H1 (cell line): ENCODE results near the gene CDK3. TPM values are rescaled to one million over a fixed set of nuclear protein-coding genes. Genes with fewer than 3 reads are reported as not detected.
"Not testable (repeated sequence)": the region's sequence is repeated elsewhere in the genome, so short reads cannot be mapped to it uniquely, and the experiment has no call there.

Experiments
- CTCF ChIA-PET: fragments of 300-600 bp; sonication (Branson Sonifier 250); formaldehyde crosslinking; loops from one replicate; lab custom pipeline; 2021; ENCODE audit not compliant: partially characterized antibody; lab: Charles Lee
- POLR2A ChIA-PET: fragments of 300-600 bp; sonication (Branson Sonifier 250); formaldehyde crosslinking; loops from one replicate; lab custom pipeline; 2021; ENCODE audit warnings: inconsistent platforms; ENCODE audit not compliant: partially characterized antibody; lab: Charles Lee
- DNase-seq, 2 experiments: peaks; one replicate each; pipeline versions ENCODE4 v3.0.0 to v3.0.0-alpha.2; 2010 to 2022; ENCODE audit warnings: low spot score in 2 of 2, low read depth in 1 of 2, mixed read lengths in 1 of 2
- FAIRE-seq: peaks from 2 replicates; lab custom pipeline; 2011; peaks lifted over from hg19 to GRCh38; lab: Jason Lieb, UNC
- H2AFZ ChIP-seq: 2 replicates; pipeline ENCODE4 v1.8.1; 2012; ENCODE audit warnings: low read length, inconsistent platforms
- H2AK5ac ChIP-seq: 2 replicates; pipeline ENCODE4 v1.6.1; 2013; ENCODE audit warnings: low read depth, low read length
- H2BK120ac ChIP-seq: replicated peaks from 2 replicates; pipeline ENCODE3; 2013; ENCODE audit warnings: low read depth, low read length, inconsistent platforms
- H2BK12ac ChIP-seq: 2 replicates; pipeline ENCODE4 v1.6.1; 2013; ENCODE audit warnings: low read depth, low read length
- H2BK15ac ChIP-seq: 2 replicates; pipeline ENCODE4 v1.6.1; 2013; ENCODE audit warnings: low read length
- H2BK20ac ChIP-seq: 2 replicates; pipeline ENCODE4 v1.6.1; 2013; ENCODE audit warnings: low read length
- H2BK5ac ChIP-seq: 2 replicates; pipeline ENCODE4 v1.6.1; 2013; ENCODE audit warnings: low read depth, low read length
- H3K14ac ChIP-seq: 2 replicates; pipeline ENCODE4 v1.6.1; 2013; ENCODE audit warnings: inconsistent platforms; ENCODE audit not compliant: insufficient read length
- H3K18ac ChIP-seq: 2 replicates; pipeline ENCODE4 v1.6.1; 2013; ENCODE audit warnings: low read length; ENCODE audit errors: extremely low read depth
- H3K23ac ChIP-seq: 2 replicates; pipeline ENCODE4 v1.6.1; 2013; ENCODE audit warnings: inconsistent platforms; ENCODE audit not compliant: insufficient read length
- H3K23me2 ChIP-seq: 2 replicates; pipeline ENCODE4 v1.6.1; 2013; ENCODE audit warnings: low read depth, low read length
- H3K27ac ChIP-seq: 2 replicates; pipeline ENCODE4 v1.6.1; 2011; ENCODE audit warnings: low read depth, low read length, inconsistent platforms
- H3K27me3 ChIP-seq, 4 experiments: replicated peaks in 1 of 4; 1 replicate in 1 of 4; 2 replicates in 3 of 4; pipeline versions ENCODE4 v1.6.1 to v1.8.1; 2011 to 2013; ENCODE audit warnings: low read length in 3 of 4, mild to moderate bottlenecking in 3 of 4, inconsistent platforms in 2 of 4, mixed read lengths in 2 of 4, moderate library complexity in 1 of 4; ENCODE audit not compliant: control insufficient read depth in 3 of 4, insufficient read depth in 3 of 4; ENCODE audit errors: extremely low read depth in 1 of 4
- H3K36me3 ChIP-seq, 4 experiments: 2 replicates each; pipeline versions ENCODE4 v1.6.1 to v1.8.1; 2011 to 2013; ENCODE audit warnings: mild to moderate bottlenecking in 4 of 4, low read length in 3 of 4, moderate library complexity in 2 of 4, control low read depth in 1 of 4, inconsistent platforms in 1 of 4; ENCODE audit not compliant: insufficient read depth in 4 of 4, control insufficient read depth in 2 of 4
- H3K4ac ChIP-seq: replicated peaks from 2 replicates; pipeline ENCODE3; 2013; ENCODE audit warnings: low read length, low read depth, mixed read lengths, inconsistent platforms; ENCODE audit not compliant: insufficient read length
- H3K4me1 ChIP-seq, 4 experiments: replicated peaks in 1 of 4; 1 replicate in 1 of 4; 2 replicates in 3 of 4; pipeline versions ENCODE4 v1.6.1 to v1.8.1; 2011 to 2013; ENCODE audit warnings: low read length in 3 of 4, inconsistent platforms in 2 of 4, mixed read lengths in 1 of 4; ENCODE audit not compliant: insufficient read depth in 4 of 4, control insufficient read depth in 3 of 4
- H3K4me2 ChIP-seq, 2 experiments: 2 replicates each; pipeline versions ENCODE4 v1.6.1 to v1.8.1; 2011 to 2013; ENCODE audit warnings: low read depth in 2 of 2, low read length in 2 of 2, control low read depth in 1 of 2, inconsistent platforms in 1 of 2, mild to moderate bottlenecking in 1 of 2; ENCODE audit not compliant: insufficient read depth in 1 of 2
- H3K4me3 ChIP-seq, 4 experiments: fragments of 200-600, 300-600 bp in 1 of 4; sonication (generic), shearing (Covaris generic), sonication (Bioruptor Twin) in 1 of 4; 2 replicates each; pipeline versions ENCODE4 v1.5.1 to v1.8.1; 2011 to 2016; ENCODE audit warnings: low read length in 4 of 4, low read depth in 3 of 4, control low read depth in 2 of 4, inconsistent platforms in 2 of 4, mild to moderate bottlenecking in 2 of 4, mixed read lengths in 1 of 4, moderate library complexity in 1 of 4; ENCODE audit not compliant: insufficient read depth in 2 of 4; ENCODE audit errors: extremely low read depth in 1 of 4
- H3K56ac ChIP-seq: replicated peaks from 2 replicates; pipeline ENCODE3; 2013; ENCODE audit warnings: low read depth, mild to moderate bottlenecking, mixed read lengths, low read length, inconsistent platforms; ENCODE audit not compliant: insufficient read length
- H3K79me1 ChIP-seq: 2 replicates; pipeline ENCODE4 v1.6.1; 2013; ENCODE audit warnings: low read depth, low read length, control low read depth
- H3K79me2 ChIP-seq, 2 experiments: 2 replicates each; pipeline versions ENCODE4 v1.6.1 to v1.8.1; 2012 to 2013; ENCODE audit warnings: low read length in 2 of 2, mild to moderate bottlenecking in 2 of 2, inconsistent platforms in 1 of 2; ENCODE audit not compliant: insufficient read depth in 2 of 2, control insufficient read depth in 1 of 2
- H3K9ac ChIP-seq, 4 experiments: replicated peaks in 1 of 4; 1 replicate in 1 of 4; 2 replicates in 3 of 4; pipeline versions ENCODE4 v1.6.1 to v1.8.1; 2011 to 2013; ENCODE audit warnings: low read depth in 3 of 4, low read length in 3 of 4, control low read depth in 2 of 4, mild to moderate bottlenecking in 2 of 4, moderate library complexity in 2 of 4, inconsistent platforms in 1 of 4; ENCODE audit errors: extremely low read depth in 1 of 4
- H3K9me3 ChIP-seq, 2 experiments: 2 replicates each; pipeline versions ENCODE4 v1.6.1 to v1.8.1; 2012 to 2013; ENCODE audit warnings: mild to moderate bottlenecking in 2 of 2, moderate library complexity in 2 of 2, control low read depth in 1 of 2, inconsistent platforms in 1 of 2, low read depth in 1 of 2, low read length in 1 of 2, mixed read lengths in 1 of 2; ENCODE audit not compliant: insufficient read depth in 2 of 2
- H4K20me1 ChIP-seq, 2 experiments: replicated peaks in 1 of 2; 2 replicates each; pipeline versions ENCODE3 to v1.8.1; 2011 to 2013; ENCODE audit warnings: inconsistent platforms in 2 of 2, low read length in 2 of 2, mild to moderate bottlenecking in 1 of 2; ENCODE audit not compliant: insufficient read depth in 2 of 2, control insufficient read depth in 1 of 2
- H4K5ac ChIP-seq: 2 replicates; pipeline ENCODE4 v1.6.1; 2013; ENCODE audit warnings: low read length, low read depth, mixed read lengths, inconsistent platforms; ENCODE audit not compliant: insufficient read length
- H4K8ac ChIP-seq: 2 replicates; pipeline ENCODE4 v1.8.0; 2013; ENCODE audit warnings: mild to moderate bottlenecking, moderate library complexity, low read length, inconsistent platforms; ENCODE audit not compliant: insufficient read depth; ENCODE audit errors: extremely low read depth
- H4K91ac ChIP-seq: replicated peaks from 2 replicates; pipeline ENCODE3; 2013; ENCODE audit warnings: low read length, mixed read lengths, inconsistent platforms; ENCODE audit not compliant: insufficient read length
- WGBS, 2 experiments: shearing (Covaris generic) in 1 of 2; methylation state at CpG; one replicate each; pipeline versions ENCODE4 v1.1.6 to v1.1.7; 2013 to 2015; ENCODE audit warnings: low lambda C conversion rate in 2 of 2, mixed read lengths in 2 of 2, inconsistent platforms in 1 of 2, low coverage in 1 of 2, missing lambda C conversion rate in 1 of 2; ENCODE audit not compliant: insufficient replicate concordance in 2 of 2, insufficient coverage in 1 of 2, insufficient read length in 1 of 2; ENCODE audit errors: extremely low coverage in 1 of 2, missing lambda C conversion rate in 1 of 2; 5-methylcytosine and 5-hydroxymethylcytosine counted together
- polyA plus RNA-seq, 7 experiments: library from polyadenylated mRNA; depleted of rRNA in 3 of 7; stranded (reverse) in 5 of 7; unstranded in 2 of 7; fragments of >200 nt in 5 of 7; fragments of 200-250 nt in 2 of 7; gene quantifications; 1 replicate in 5 of 7; 2 replicates in 1 of 7; 4 replicates in 1 of 7; pipeline versions ENCODE4 v1.2.1 to v1.2.3, GENCODE V29; 2011 to 2013; ENCODE audit warnings: missing spikeins in 2 of 7, mixed read lengths in 2 of 7
- total RNA-seq: library from RNA; stranded (reverse); fragmentation: NEBNext Ultra II Directional; extraction: Animal tissue kit (Norgen Biotek cat#: 25700); gene quantifications from 2 replicates; pipeline ENCODE4 v1.2.1, GENCODE V29; 2021

The CDK3 gene
- total and polyA plus RNA-seq, 2 of the 8 experiments (the other 6 are each of a cell fraction or from before 2014, with no cell fraction given), result 10.0 to 14.6 TPM

DNA sequence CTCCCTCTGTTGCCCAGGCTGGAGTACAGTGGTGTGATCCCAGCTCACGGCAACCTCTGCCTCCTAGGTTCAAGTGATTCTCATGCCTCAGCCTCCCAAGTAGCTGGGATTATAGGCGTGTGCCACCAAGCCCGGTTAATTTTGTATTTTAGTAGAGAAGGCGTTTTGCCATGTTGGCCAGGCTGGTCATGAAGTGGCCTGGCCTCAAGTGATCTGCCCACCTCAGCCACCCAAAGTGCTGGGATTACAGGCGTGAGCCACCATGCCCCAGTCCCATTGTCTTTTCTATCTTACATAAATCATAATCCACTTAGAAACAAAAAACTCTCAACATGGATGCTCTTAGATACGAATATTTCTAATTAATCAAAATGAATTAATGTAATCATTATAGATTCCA lies 25.5 kb upstream of the CDK3 start:
- H3K9me3 ChIP-seq, H2AFZ ChIP-seq, H3K23me2 ChIP-seq, H3K18ac ChIP-seq, H4K91ac ChIP-seq, H3K56ac ChIP-seq, H3K4me1 ChIP-seq, H4K5ac ChIP-seq, H3K23ac ChIP-seq, H3K79me1 ChIP-seq, H2BK12ac ChIP-seq, FAIRE-seq, H3K4me2 ChIP-seq, H3K4me3 ChIP-seq, H2BK20ac ChIP-seq, H3K9ac ChIP-seq, H2BK15ac ChIP-seq, H3K4ac ChIP-seq, H4K8ac ChIP-seq, H3K27ac ChIP-seq, DNase-seq, H2BK5ac ChIP-seq, H2AK5ac ChIP-seq, H3K27me3 ChIP-seq, POLR2A ChIA-PET, H2BK120ac ChIP-seq, H4K20me1 ChIP-seq, H3K14ac ChIP-seq: not testable (repeated sequence)
- CTCF ChIA-PET, result interaction anchor here (0.9 to 1.6 kb wide), 2 partner anchors 10 to 30 kb away, joined by 3 to 4 read pairs; no protein-coding TSS in a partner anchor
- Histone ChIP-seq H3K36me3 (peaks cover 0 to 25% (median 0%) of the 10 kb centered on the region in 4 experiments; a peak in 3 of 8 replicates), H3K79me2 (peaks cover 0 to 38% of the 10 kb centered on the region in 2 experiments; a peak in 3 of 4 replicates)
- WGBS, 2 experiments, result 93% methylated on average over 6 of the region's 6 CpGs; no CpG with 5 or more reads in 1 of the 2 experiments
